ENCODE data around the gene ADSS1.
A peak's percentile ranks its signal among the peaks of the same experiment; 100 is the strongest.

Gene ADSS1

DNA sequence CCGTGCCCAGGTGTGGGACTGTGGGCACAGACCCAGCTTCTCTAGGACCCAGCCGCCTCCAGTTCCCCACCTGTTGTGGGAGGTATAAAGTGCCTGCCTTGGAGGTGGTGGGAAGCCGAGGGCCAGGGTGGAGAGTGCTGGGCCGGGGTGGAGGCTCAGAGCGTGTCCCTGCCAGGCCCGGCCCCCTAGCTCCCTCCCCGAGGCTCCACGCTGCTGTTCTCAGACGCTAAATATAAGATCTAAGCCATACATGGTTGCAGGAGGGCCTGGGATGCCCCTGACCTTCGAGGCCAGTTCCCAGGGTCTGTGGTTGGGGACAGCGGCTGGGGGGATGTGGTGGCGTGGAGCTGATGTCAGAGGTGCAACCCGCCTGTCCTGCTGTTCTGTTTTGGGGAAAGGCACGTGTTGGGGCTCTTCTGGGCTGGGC, 23.8 kb upstream of the ADSS1 start:
- DNase-seq, result no peak

DNA sequence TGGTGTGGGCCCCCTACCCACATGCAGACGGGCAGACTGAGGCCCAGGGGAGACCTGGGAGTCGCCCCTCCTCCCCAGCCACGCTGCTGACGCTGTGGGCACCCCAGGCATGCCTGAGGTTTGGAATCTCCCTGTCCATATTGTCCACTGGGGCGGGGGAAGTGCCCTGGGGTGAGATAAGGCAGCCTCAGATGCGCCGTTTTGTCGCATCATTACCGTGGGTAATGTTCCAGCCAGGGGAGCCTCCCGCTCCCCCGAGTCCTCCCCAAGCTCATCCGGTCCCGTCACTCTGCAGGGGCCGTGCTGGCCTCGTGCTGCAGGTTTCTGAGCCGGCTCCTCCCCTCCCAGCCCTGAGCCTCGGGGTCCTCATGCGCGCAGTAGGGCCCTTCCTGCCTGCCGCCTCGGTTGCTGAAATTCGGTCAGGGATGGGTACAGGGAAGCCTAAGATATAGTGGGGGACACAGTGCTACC, 23.2 kb upstream of the ADSS1 start:
- no peak for DNase-seq

DNA sequence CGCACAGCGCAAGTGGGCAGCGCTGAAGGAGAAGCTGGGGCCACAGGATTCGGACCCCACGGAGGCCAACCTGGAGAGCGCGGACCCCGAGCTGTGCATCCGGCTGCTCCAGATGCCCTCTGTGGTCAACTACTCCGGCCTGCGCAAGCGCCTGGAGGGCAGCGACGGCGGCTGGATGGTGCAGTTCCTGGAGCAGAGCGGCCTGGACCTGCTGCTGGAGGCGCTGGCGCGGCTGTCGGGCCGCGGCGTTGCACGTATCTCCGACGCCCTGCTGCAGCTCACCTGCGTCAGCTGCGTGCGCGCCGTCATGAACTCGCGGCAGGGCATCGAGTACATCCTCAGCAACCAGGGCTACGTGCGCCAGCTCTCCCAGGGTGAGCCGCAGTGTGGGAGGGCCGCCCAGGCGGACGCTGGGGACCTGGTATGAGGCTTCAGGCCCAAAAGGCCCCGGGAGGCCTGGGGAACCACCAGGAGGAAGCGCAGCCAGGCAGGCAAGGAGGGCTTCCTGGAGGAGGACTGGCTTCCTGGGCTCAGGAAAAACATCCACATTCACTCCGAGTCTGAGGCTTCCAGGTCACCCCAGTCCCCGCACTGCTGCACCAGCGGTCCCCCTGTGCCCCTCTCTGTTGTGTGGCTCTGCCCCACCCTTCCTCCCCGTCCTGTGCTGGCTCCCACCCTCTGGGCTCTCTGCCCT, 22.5 kb upstream of the ADSS1 start:
- DNase-seq, result no peak

DNA sequence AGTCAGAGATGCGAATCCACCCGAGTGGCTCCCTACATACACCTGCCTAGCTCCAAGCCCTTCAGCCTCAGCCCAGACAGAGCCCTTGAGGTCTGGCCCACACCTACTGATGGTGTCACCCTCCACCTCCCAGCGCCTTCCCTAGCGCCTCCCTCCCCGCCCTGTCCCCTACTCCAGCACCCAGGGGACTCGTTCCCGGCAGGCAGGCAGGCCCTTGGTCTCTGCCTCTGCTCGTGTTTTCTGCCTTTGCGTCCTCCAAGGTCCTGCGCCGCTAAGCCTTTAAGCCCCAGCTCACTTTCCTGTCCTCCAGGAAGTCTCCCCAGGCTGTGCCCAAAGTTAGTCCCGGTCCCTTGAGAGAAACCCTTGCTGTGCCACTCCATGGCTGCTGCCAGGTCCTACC, 21.9 kb upstream of the ADSS1 start:
- no peak for DNase-seq

DNA sequence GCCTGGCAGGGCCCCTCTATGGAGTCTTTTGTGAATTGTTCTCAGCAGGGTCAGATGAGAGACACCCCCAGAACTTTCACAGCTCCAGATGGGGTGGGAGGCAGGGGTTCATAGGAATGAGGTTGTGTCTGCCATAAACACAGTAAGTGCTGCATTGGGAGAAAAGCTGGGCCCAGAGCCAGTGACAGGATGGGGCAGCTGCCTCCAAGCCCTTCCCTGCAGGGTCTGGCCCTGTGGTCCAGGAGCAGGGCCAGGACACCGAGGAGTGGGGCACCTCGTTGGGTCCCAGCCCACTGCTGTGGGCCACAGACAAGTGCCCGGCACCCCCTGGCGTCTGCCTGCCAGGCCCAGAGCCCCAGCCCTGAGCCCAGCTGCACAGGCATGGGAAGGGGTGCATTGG, 21.4 kb upstream of the ADSS1 start:
- no peak for DNase-seq

DNA sequence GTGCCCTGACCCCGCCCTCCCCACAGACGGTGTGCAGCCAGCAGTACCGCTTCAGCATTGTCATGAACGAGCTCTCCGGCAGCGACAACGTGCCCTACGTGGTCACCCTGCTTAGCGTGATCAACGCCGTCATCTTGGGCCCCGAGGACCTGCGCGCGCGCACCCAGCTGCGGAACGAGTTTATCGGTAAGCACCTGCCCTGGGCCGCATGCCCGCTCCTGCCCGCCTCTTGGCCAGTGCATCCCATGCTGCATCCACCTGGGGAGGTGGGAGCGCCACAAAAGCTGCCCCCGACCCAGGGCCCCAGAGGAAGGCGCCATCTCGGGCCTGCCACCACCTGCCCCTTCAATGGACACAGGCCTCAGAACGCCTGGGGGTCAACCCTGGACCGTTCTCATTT, 20.8 kb upstream of the ADSS1 start:
- no peak for DNase-seq

DNA sequence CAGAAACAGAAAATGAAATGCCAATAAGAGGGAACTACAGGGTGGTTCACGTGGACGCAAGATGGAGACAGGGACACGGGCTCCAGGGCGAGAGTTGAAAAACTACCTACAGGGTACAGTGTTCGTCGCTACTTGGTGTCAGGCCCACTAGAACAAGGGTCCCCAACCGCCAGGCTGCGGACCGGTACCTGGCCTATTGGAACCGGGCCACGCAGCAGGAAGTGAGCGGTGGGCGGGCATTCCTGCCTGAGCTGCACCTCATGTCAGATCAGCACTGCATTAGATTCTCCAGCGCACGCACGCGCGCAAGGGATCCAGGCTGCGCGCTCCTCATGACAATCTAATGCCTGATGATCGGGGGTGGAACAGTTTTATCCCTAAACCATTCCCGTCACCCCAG, 19.8 kb upstream of the ADSS1 start:
- no peak for DNase-seq

DNA sequence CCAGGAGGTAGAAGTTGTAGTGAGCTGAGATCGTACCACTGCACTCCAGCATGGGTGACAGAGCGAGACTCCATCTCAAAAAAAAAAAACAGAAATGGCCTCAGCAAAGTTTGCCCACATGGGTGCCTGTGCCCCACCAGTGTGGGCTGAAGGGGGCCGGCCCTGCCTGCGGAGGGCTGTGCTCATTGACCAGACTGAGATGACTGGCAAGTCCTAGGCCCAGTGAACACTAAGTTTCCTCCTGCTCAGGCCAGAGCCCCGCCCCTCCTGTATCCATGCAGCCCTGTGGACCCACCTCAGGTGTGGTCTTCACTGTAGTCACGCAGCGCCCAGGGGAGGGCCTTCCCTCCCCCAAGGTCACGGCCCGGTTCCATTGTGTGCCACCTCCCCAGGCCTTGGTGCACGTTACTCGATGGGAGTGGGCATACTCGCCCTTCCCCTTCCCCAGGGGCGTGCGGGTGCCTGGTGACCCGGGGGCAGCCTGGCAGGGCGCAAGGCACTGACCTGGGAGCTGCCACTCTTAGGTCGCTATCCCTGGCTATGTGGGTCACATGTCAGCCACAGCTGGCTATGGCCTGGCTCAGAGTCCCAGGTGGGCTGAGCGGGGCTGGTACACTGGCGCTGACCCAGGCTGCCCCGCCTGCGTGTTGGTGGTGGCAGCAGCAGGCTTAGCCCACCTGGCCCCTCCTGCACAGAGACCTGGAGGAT, 18.5 kb upstream of the ADSS1 start:
- no peak for DNase-seq

DNA sequence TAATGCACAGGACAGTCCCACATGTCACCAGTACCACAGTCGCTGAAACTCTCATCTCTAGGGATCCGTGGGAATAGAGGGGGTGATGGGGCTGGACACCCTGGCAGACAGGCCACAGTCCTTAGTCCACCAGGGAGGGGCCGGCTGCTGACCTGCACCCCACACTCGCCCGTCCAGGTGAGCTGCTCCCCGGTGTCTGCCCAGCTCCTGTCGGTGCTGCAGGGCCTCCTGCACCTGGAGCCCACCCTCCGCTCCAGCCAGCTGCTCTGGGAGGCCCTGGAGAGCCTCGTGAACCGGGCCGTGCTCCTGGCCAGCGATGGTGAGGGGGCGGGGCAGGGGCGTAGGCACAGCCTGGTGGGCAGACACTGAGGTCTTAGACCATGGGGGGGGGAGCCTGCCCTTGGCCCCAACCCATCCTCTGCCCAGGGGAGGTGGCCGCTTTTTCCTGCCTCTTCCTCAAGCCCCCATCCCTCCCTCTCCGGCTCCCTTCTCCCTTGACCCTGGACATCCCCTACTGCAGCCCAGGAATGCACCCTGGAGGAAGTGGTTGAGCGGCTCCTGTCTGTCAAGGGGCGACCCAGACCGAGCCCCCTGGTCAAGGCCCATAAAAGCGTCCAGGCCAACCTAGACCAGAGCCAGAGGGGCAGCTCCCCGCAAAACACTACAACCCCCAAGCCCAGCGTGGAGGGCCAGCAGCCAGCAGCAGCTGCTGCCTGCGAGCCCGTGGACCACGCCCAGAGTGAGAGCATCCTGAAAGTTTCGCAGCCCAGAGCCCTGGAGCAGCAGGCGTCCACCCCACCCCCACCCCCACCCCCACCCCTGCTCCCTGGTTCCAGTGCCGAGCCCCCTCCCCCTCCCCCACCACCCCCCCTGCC, 17.1 kb upstream of the ADSS1 start:
- DNase-seq, result no peak

DNA sequence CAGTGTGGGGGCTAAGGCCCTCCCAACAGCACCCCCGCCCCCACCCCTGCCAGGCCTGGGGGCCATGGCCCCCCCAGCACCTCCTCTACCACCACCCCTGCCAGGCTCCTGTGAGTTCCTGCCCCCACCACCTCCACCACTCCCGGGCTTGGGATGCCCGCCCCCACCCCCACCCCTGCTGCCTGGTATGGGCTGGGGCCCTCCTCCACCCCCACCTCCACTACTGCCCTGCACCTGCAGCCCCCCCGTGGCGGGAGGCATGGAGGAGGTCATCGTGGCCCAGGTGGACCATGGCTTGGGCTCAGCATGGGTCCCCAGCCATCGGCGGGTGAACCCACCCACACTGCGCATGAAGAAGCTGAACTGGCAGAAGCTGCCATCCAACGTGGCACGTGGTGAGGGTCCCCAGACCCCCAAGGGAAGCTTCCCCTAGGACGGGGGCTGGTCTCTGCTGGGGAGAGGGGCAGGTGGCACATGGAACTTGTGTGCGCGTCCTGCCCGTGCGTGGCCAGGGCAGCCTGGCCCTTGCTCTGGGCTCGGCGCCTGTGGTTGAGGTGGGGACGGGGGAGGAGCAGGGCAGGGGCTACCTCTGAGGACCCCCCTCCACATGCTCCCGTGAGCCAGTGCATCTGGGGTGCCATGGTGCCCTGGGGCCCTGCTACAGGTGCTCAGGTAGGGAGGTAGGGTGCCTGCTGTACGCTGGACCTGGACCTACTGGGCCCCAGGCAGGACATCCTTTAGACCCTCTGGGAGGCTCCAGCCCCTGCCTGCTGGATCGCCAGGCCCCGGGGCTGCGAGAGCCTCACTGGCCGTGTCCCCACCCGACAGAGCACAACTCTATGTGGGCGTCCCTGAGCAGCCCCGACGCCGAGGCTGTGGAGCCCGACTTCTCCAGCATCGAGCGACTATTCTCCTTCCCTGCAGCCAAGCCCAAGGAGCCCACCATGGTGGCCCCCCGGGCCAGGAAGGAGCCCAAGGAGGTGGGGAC, 16.1 kb upstream of the ADSS1 start:
- DNase-seq, result no peak

DNA sequence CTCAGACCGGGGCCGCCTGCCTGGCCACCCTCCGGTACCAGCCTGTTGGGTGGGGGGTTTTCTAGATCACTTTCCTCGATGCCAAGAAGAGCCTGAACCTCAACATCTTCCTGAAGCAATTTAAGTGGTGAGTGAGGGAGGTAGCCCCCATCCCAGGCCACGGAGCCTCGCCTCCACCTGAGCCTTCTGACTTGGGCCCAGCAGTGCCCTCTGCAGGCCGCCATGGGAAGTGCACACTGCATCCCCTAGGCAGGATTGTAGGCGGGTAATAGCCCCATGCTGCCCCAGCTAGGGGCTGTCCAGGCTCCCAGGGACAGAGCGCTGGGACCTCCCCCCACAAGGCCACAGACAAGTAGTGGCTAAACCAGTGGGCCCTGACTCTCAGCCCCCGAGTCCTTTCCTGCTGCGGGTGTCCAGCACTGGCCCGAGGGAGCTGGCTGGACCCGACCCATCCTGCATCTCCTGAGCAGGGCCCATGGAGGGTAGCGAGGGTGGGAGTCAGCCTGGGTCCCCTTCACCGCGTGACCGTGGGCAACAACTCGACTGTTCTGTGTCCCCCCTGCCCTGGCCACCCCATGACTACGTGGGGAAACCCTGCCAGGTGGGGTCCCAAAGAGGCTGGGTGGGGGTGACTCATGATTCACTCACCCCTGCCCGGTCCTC, 15.3 kb upstream of the ADSS1 start:
- peak; percentile 63 to 75 for DNase-seq

DNA sequence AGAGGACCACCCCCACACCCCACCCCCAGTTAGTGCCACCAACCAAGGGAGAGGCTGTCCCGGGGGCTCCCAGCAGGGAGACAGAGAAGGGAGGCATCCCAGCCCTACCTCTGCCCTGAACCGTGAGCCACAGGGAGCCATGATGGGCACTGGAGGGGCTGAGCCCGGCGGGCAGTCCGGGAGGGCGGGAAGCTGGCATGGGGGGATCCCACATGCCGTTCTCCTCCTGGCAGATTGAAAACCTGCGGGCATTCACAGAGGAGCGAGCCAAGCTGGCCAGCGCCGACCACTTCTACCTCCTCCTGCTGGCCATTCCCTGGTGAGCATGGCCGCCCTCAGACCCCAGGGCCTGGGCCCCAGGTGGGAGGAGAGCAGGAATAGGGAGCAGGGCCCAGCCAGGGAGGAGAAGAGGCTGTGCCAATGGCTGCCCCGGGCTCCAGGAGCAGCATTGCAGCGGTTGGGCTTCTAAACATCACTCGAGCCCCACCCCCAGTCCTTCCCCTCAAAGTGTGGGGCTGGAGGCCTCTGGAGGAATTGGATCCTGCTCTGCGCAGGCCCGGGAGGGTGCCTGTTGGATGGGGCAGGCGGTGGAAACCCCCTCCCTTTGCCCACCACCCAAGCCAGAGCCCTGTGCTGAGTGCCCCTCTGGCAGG, 14.5 kb upstream of the ADSS1 start:
- no peak for DNase-seq

DNA sequence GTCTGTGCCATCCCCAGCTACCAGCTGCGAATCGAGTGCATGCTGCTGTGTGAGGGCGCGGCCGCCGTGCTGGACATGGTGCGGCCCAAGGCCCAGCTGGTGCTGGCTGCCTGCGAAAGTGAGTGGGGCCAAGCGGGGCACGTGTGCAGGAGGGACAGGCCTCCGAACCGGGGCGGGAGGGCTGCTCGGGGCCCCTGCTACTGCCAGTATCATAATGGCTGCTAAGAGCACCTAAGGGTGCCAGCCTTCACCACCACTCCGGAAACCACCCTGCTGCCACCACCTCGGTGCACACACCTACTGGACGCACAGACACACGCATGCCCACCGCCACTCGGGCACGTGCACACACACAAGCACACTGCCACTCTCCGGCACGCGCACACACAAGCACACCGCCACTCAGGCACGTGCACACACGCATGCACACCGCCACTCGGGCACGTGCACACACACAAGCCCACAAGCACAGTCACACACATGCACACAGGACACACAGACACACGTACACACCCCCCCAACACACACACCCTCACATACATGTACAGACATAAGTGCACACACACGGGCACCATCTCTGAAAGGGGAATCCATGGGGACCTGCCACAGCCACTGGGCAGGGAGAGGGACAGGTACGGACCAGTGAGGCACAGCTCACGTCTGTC, 13.8 kb upstream of the ADSS1 start:
- DNase-seq, result no peak

DNA sequence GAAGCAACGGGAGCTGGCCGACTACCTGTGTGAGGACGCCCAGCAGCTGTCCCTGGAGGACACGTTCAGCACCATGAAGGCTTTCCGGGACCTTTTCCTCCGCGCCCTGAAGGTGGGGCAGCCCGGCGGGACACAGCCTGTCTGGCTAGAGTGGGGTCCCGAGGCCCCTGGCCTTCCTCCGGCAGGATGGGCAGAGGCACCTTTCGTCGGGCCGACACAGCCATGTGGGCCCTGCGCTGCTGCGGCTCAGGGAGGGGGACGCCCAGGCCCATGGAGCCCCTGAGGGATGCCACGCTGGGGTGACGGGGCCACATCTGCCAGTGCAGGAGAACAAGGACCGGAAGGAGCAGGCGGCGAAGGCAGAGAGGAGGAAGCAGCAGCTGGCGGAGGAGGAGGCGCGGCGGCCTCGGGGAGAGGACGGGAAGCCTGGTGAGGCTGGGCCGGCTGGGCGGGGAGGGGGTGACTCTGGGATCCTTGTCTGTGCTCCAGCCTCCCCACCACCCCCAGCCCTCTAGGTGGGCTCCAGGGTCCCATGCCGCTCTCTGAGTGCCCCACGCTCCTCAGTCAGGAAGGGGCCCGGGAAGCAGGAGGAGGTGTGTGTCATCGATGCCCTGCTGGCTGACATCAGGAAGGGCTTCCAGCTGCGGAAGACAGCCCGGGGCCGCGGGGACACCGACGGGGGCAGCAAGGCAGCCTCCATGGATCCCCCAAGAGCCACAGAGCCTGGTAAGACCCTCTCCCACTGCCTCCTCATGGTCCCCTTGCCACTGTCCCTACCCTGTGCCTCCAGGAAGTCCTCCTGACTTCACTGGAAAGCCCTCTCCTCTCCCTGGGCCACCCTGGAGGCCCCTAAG, 10.9 kb upstream of the ADSS1 start:
- no peak for DNase-seq

DNA sequence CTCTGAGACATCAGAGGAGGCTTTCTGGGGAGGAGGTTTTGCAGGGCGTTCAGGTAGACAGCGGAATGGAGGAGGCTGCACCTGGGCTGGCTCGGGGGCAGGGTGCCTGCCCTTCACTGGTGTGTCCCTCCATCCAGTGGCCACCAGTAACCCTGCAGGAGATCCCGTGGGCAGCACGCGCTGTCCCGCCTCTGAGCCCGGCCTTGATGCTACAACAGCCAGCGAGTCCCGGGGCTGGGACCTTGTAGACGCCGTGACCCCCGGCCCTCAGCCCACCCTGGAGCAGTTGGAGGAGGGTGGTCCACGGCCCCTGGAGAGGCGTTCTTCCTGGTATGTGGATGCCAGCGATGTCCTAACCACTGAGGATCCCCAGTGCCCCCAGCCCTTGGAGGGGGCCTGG, 10.0 kb upstream of the ADSS1 start:
- DNase-seq, result no peak

DNA sequence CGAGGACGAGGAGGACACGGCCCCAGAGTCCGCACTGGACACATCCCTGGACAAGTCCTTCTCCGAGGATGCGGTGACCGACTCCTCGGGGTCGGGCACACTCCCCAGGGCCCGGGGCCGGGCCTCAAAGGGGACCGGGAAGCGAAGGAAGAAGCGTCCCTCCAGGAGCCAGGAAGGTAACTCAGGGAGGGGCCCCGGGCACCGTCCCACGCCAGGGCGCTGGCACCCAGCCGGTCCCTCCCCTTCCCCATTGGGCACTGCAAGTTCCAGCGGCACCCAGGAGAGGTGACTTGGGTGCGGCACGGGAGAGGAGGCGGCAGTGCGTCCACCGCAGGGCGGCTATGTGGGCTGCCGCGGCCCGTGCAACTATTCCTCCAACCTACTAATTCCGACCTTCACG, 9.3 kb upstream of the ADSS1 start:
- DNase-seq, result no peak

DNA sequence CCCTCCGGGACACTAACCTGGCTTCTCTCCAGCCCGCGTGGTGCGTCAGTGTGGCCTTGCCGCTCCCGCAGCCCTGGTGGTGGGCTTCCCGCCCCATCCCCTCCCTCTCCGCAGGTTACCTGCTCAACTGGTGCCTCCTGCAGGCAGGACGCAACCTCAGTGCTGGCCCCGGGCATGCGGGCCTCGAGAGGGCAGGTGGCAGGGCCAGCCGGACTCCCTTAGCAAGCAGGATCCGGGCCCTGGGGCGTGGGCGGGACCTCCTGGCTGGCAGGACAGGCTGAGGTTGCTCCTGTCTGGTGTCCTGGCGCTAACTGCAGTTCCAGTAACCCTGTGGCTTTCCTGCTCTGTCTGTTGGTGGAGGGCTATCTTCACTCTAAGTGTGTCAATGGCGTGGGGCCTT, 8.6 kb upstream of the ADSS1 start:
- no peak for DNase-seq

DNA sequence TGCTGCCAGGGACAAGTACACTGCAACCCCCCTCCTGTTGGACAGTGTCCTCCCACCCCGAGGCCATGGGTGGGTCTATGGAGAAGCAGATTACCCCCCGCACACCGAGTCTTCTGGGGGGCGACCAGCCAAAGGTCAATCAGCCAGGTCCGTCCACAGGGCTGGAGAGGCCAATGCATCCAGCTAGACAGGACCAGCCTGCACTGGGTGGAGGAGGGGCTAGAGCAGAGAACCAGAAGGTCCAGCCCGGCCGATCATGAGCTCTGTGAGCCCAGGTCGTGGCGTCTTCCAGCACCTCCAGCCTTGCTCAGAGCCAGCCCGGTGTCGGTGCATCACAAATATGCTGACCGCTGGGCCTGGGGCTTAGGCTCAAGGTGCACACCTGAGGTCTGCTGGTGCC, 8.2 kb upstream of the ADSS1 start:
- no peak for DNase-seq

DNA sequence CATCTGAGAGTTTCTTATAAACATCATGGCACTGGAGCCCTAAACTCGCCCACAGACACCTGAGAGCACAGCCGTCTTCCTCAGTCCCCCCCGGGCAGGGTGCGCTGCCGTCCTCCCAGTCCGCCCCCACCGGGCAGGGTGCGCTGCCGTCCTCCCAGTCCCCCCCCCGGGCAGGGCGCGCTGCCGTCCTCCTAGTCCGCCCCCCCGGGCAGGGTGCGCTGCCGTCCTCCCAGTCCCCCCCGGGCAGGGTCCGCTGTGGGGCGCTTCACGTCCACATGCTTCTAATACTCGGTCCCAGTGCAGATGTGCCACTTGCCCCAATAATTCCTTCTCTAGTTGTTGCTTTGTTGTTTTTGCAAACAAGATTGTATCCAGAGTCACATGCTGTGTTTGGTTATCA, 6.9 kb upstream of the ADSS1 start:
- DNase-seq, result no peak

DNA sequence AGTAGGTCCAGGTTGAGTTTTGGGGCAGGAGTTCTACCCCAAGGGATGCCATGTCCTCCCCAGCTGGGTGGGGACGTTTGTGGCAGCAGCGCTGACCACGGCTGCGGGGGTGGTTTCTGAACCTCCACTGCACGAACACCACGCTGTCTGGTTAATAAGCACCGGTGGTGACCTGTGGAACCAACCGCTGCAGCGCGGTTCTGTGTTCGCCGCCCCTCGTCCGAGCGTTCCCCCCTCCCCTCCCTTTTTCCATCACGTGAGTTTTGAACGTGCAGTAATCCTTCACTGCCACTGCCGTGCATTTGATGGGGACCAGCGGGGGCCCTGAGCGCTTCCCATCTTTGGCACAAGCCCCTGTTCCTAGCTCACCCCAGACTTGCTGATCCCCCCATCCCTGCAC, 6.4 kb upstream of the ADSS1 start:
- no peak for DNase-seq
